ENCODE results near the gene TMEM192. TPM values are rescaled to one million over a fixed set of nuclear protein-coding genes. Genes with fewer than 3 reads are reported as not detected.

TMEM192 gene
- polyA plus RNA-seq, 1 experiment, result 15.8 TPM

- Histone ChIP-seq H3K4me3 (ENCODE audit: low read depth, low read length) (no peak overlapping the region), H3K9me3 (ENCODE audit: control insufficient read depth, insufficient read depth, low read length) (no peaks in the 10 kb centered on the region), H3K27ac (ENCODE audit: low read depth, low read length) (no peak overlapping the region), H3K27me3 (ENCODE audit: control insufficient read depth, insufficient read depth, low read length) (no peaks in the 10 kb centered on the region)
- DNase-seq (ENCODE audit: low read depth, low spot score), result no peak
- ChIA-PET POLR2A (no interaction called here), CTCF (no interaction called here)
- TF ChIP-seq, protein P1, sequence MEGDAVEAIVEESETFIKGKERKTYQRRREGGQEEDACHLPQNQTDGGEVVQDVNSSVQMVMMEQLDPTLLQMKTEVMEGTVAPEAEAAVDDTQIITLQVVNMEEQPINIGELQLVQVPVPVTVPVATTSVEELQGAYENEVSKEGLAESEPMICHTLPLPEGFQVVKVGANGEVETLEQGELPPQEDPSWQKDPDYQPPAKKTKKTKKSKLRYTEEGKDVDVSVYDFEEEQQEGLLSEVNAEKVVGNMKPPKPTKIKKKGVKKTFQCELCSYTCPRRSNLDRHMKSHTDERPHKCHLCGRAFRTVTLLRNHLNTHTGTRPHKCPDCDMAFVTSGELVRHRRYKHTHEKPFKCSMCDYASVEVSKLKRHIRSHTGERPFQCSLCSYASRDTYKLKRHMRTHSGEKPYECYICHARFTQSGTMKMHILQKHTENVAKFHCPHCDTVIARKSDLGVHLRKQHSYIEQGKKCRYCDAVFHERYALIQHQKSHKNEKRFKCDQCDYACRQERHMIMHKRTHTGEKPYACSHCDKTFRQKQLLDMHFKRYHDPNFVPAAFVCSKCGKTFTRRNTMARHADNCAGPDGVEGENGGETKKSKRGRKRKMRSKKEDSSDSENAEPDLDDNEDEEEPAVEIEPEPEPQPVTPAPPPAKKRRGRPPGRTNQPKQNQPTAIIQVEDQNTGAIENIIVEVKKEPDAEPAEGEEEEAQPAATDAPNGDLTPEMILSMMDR (IDR thresholded peaks at IDR 0.05; ENCODE audit: low read depth, low read length), result no peak
These were observed 39.1 kb upstream of the TMEM192 start for GRCh38 chr4:165151734-165152133.

- Histone ChIP-seq H3K4me3 (ENCODE audit: low read depth, low read length) (no peak overlapping the region), H3K27ac (ENCODE audit: low read depth, low read length) (no peak overlapping the region), H3K9me3 (ENCODE audit: control insufficient read depth, insufficient read depth, low read length) (no peaks in the 10 kb centered on the region), H3K27me3 (ENCODE audit: control insufficient read depth, insufficient read depth, low read length) (no peaks in the 10 kb centered on the region)
- DNase-seq (ENCODE audit: low read depth, low spot score), result no peak
- TF ChIP-seq, protein P1 (IDR thresholded peaks at IDR 0.05; ENCODE audit: low read depth, low read length), result no peak
- ChIA-PET POLR2A (no interaction called here), CTCF (no interaction called here)
These were observed 37.9 kb upstream of the TMEM192 start for GRCh38 chr4:165150545-165150944.

GRCh38 chr4:165138843-165139242, 26.2 kb upstream of the TMEM192 start:
- no peak overlapping the region for H3K4me3 ChIP-seq (ENCODE audit: low read depth, low read length)
- H3K9me3 ChIP-seq (ENCODE audit: control insufficient read depth, insufficient read depth, low read length), result no peaks in the 10 kb centered on the region
- no peak overlapping the region for H3K27ac ChIP-seq (ENCODE audit: low read depth, low read length)
- TF ChIP-seq, protein P1 (IDR thresholded peaks at IDR 0.05; ENCODE audit: low read depth, low read length), result no peak
- ChIA-PET CTCF (interaction anchor here (0.8 to 1.0 kb wide), 2 partner anchors 8 to 326 kb away, joined by 3 read pairs; no protein-coding TSS in a partner anchor), POLR2A (no interaction called here)
- peaks cover 7% of the 10 kb centered on the region for H3K27me3 ChIP-seq (ENCODE audit: control insufficient read depth, insufficient read depth, low read length)
- no peak for DNase-seq (ENCODE audit: low read depth, low spot score)

- TF ChIP-seq, protein P1 (IDR thresholded peaks at IDR 0.05; ENCODE audit: low read depth, low read length), result no peak
- no peak for DNase-seq (ENCODE audit: low read depth, low spot score)
- Histone ChIP-seq H3K27me3 (ENCODE audit: control insufficient read depth, insufficient read depth, low read length) (peaks cover 2% of the 10 kb centered on the region), H3K9me3 (ENCODE audit: control insufficient read depth, insufficient read depth, low read length) (no peaks in the 10 kb centered on the region), H3K4me3 (ENCODE audit: low read depth, low read length) (no peak overlapping the region), H3K27ac (ENCODE audit: low read depth, low read length) (no peak overlapping the region)
- ChIA-PET CTCF (interaction anchor here (1.1 kb wide), 2 partner anchors 208 to 327 kb away, joined by 4 to 5 read pairs; no protein-coding TSS in a partner anchor), POLR2A (no interaction called here)
These were observed 24.5 kb upstream of the TMEM192 start for GRCh38 chr4:165137205-165137604.

DNA sequence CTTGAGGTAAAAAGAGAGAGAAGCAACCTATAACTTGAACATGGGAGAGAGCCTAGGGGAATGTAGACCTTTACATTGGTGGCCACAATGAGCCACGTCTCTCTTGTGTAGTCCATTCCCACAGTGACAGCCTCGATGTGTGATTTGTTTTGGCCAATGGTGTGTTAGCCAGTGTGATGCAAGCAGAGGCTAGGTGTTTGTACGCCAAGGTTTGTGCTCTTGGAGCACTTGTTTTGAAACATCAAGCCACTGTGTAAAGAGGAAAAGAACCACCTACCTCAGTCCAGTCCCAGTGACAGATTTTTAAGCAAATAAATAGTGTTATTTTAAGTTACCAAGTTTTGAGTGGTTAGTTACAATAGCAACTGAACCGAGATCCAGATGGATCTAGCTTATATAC, 23.9 kb upstream of the TMEM192 start:
- POLR2A ChIA-PET, result no interaction called here
- H3K27me3 ChIP-seq (ENCODE audit: control insufficient read depth, insufficient read depth, low read length), result peaks cover 4% of the 10 kb centered on the region
- DNase-seq (ENCODE audit: low read depth, low spot score), result no peak
- H3K9me3 ChIP-seq (ENCODE audit: control insufficient read depth, insufficient read depth, low read length), result no peaks in the 10 kb centered on the region
- no peak overlapping the region for H3K4me3 ChIP-seq (ENCODE audit: low read depth, low read length)
- TF ChIP-seq, protein P1 (IDR thresholded peaks at IDR 0.05; ENCODE audit: low read depth, low read length), result no peak
- H3K27ac ChIP-seq (ENCODE audit: low read depth, low read length), result no peak overlapping the region
- CTCF ChIA-PET, result interaction anchor here (1.1 kb wide), 2 partner anchors 209 to 327 kb away, joined by 4 to 5 read pairs; no protein-coding TSS in a partner anchor
